WTC11 (cell line): ENCODE data around the gene LRRC74B. TPM values are rescaled to one million over a fixed set of nuclear protein-coding genes. Genes with fewer than 3 reads are reported as not detected.

ENCODE experiments used
- ATAC-seq: fragments of 200-7000 bp; cut with Tn5 transposase; 2 replicates; pipeline ENCODE4 v1.10.0; 2021; ENCODE audit warnings: mild to moderate bottlenecking, moderate library complexity
- CTCF ChIA-PET: fragments of 300-600 bp; sonication (Branson Sonifier 250); formaldehyde crosslinking; loops from one replicate; lab custom pipeline; 2021; ENCODE audit warnings: antibody characterized with exemption; lab: Charles Lee
- POLR2A ChIA-PET: fragments of 350-600 bp; sonication (Branson Sonifier 250); formaldehyde crosslinking; loops from one replicate; lab custom pipeline; 2021; ENCODE audit warnings: antibody characterized with exemption; lab: Charles Lee
- DNase-seq: peaks from one replicate; pipeline ENCODE4 v3.0.0; 2021; ENCODE audit warnings: low spot score
- H3K27ac Mint-ChIP-seq: 2 replicates; pipeline ENCODE4 v1.8.0; 2021; ENCODE audit warnings: mixed read lengths
- H3K27me3 Mint-ChIP-seq: 2 replicates; pipeline ENCODE4 v1.8.0; 2021; ENCODE audit warnings: low read depth, mild to moderate bottlenecking, moderate library complexity, mixed read lengths
- H3K36me3 Mint-ChIP-seq: 2 replicates; pipeline ENCODE4 v1.8.0; 2021; ENCODE audit warnings: mixed read lengths
- H3K4me1 Mint-ChIP-seq: 2 replicates; pipeline ENCODE4 v1.8.0; 2022; ENCODE audit warnings: mixed read lengths
- H3K4me3 Mint-ChIP-seq: 2 replicates; pipeline ENCODE4 v1.8.0; 2021; ENCODE audit warnings: mild to moderate bottlenecking, moderate library complexity, mixed read lengths
- H3K9me3 Mint-ChIP-seq: 2 replicates; pipeline ENCODE4 v1.8.0; 2021; ENCODE audit warnings: mixed read lengths
- ARID4B ChIP-seq: sonication (generic); formaldehyde crosslinking; IDR thresholded peaks from 2 replicates; pipeline ENCODE4 v1.8.0; 2023; ENCODE audit warnings: missing genetic modification reagents, mild to moderate bottlenecking, borderline replicate concordance
- CTCF ChIP-seq: fragments of 200-600 bp; IDR thresholded peaks from 2 replicates; pipeline ENCODE4 v1.8.0; 2022; ENCODE audit warnings: antibody characterized with exemption
- IRF2 ChIP-seq: sonication (generic); formaldehyde crosslinking; IDR thresholded peaks from 2 replicates; pipeline ENCODE4 v1.8.0; 2022; ENCODE audit warnings: low read depth, missing genetic modification reagents, borderline replicate concordance
- NR1H2 ChIP-seq: sonication (generic); formaldehyde crosslinking; IDR thresholded peaks from 2 replicates; pipeline ENCODE4 v1.9.0; 2021; ENCODE audit warnings: mild to moderate bottlenecking, moderate library complexity, missing genetic modification reagents
- NR2C2 ChIP-seq: sonication (generic); formaldehyde crosslinking; IDR thresholded peaks from 2 replicates; pipeline ENCODE4 v1.8.0; 2022; ENCODE audit warnings: mild to moderate bottlenecking, missing genetic modification reagents
- OVOL2 ChIP-seq: fragments of 250-450 bp; sonication (Bioruptor Pico); IDR thresholded peaks from 2 replicates; pipeline ENCODE4 v1.9.0; 2021; ENCODE audit warnings: mild to moderate bottlenecking, borderline replicate concordance
- RORB ChIP-seq: fragments of 250-450 bp; sonication (Bioruptor Pico); IDR thresholded peaks from 2 replicates; pipeline ENCODE4 v1.9.0; 2021; ENCODE audit warnings: mild to moderate bottlenecking
- SMAD4 ChIP-seq: sonication (generic); formaldehyde crosslinking; IDR thresholded peaks from 2 replicates; pipeline ENCODE4 v1.8.0; 2022; ENCODE audit warnings: mild to moderate bottlenecking, missing genetic modification reagents
- ZMAT4 ChIP-seq: fragments of 250-450 bp; sonication (Bioruptor Pico); IDR thresholded peaks from 2 replicates; pipeline ENCODE4 v1.9.0; 2021; ENCODE audit warnings: mild to moderate bottlenecking
- ZNF121 ChIP-seq: sonication (generic); formaldehyde crosslinking; IDR thresholded peaks from 2 replicates; pipeline ENCODE4 v1.8.0; 2023; ENCODE audit warnings: missing genetic modification reagents
- ZNF396 ChIP-seq: fragments of 250-450 bp; sonication (Bioruptor Pico); IDR thresholded peaks from 2 replicates; pipeline ENCODE4 v1.8.0; 2021; ENCODE audit warnings: mild to moderate bottlenecking, moderate library complexity, borderline replicate concordance
- ZNF532 ChIP-seq: fragments of 250-450 bp; sonication (Bioruptor Pico); IDR thresholded peaks from 2 replicates; pipeline ENCODE4 v1.9.0; 2021; ENCODE audit warnings: mild to moderate bottlenecking, borderline replicate concordance
- ZNF671 ChIP-seq: fragments of 250-450 bp; sonication (Bioruptor Pico); IDR thresholded peaks from 2 replicates; pipeline ENCODE4 v1.8.0; 2021; ENCODE audit warnings: mild to moderate bottlenecking
- total RNA-seq: library from RNA; stranded (reverse); gene quantifications from 3 replicates; pipeline ENCODE4 v1.2.3, GENCODE V29; 2021

Gene LRRC74B
- total RNA-seq, 1 experiment from 2014 or later = not detected

GRCh38 chr22:21030032-21030431 lies 15.7 kb upstream of the LRRC74B start (continued):
- no peak for TF ChIP-seq ZNF396 (CRISPR knock-in tag)
- TF ChIP-seq OVOL2 (CRISPR knock-in tag) = no peak

GRCh38 chr22:21030621-21031544 lies 14.9 kb upstream of the LRRC74B start:
- peaks cover 33% of the 10 kb centered on the region for H3K27me3 Mint-ChIP-seq
- CTCF ChIA-PET = interaction anchor here (0.9 to 2.4 kb wide), 3 partner anchors 10 to 145 kb away, joined by 3 to 16 read pairs (median 9); no protein-coding TSS in a partner anchor
- no peaks in the 10 kb centered on the region for H3K36me3 Mint-ChIP-seq

More at GRCh38 chr22:21030621-21031544, 14.9 kb upstream of the LRRC74B start:
- no peak for ATAC-seq
- H3K4me3 Mint-ChIP-seq = peak overlapping the region; percentile 68
- peaks cover 6% of the 10 kb centered on the region for H3K4me1 Mint-ChIP-seq
- no peak for DNase-seq
- no peak overlapping the region for H3K27ac Mint-ChIP-seq
- H3K9me3 Mint-ChIP-seq = no peaks in the 10 kb centered on the region
- TF ChIP-seq RORB (CRISPR knock-in tag) = no peak
- no peak for TF ChIP-seq ZNF121
- no peak for TF ChIP-seq ARID4B (CRISPR knock-in tag)
- no peak for TF ChIP-seq CTCF
- no peak for TF ChIP-seq SMAD4 (CRISPR knock-in tag)
- TF ChIP-seq ZMAT4 (CRISPR knock-in tag) = no peak
- TF ChIP-seq ZNF671 (CRISPR knock-in tag) = no peak
- no peak for TF ChIP-seq NR1H2 (CRISPR knock-in tag)
- no peak for TF ChIP-seq NR2C2 (CRISPR knock-in tag)
- TF ChIP-seq IRF2 (CRISPR knock-in tag) = no peak
- TF ChIP-seq ZNF532 (CRISPR knock-in tag) = no peak
- TF ChIP-seq ZNF396 (CRISPR knock-in tag) = no peak
- POLR2A ChIA-PET = no interaction called here
